Ectodermal cell (in vitro differentiated cells): Measurements from ENCODE around the gene NHSL2.

Source experiments
- H3K27ac ChIP-seq: 2 replicates; pipeline ENCODE4 v1.7.0; 2013; ENCODE audit warnings: mild to moderate bottlenecking, low read depth, low read length; ENCODE audit not compliant: insufficient read depth, poor library complexity, severe bottlenecking
- H3K27me3 ChIP-seq: 2 replicates; pipeline ENCODE4 v1.7.0; 2013; ENCODE audit warnings: mild to moderate bottlenecking, low read length; ENCODE audit not compliant: insufficient read depth, control insufficient read depth, poor library complexity, severe bottlenecking
- H3K36me3 ChIP-seq: one replicate; pipeline ENCODE4 v1.7.0; 2013; ENCODE audit warnings: low read length; ENCODE audit not compliant: control insufficient read depth, insufficient read depth
- H3K4me1 ChIP-seq: one replicate; pipeline ENCODE4 v1.7.0; 2013; ENCODE audit warnings: low read length; ENCODE audit not compliant: control insufficient read depth, insufficient read depth
- H3K4me3 ChIP-seq: 2 replicates; pipeline ENCODE4 v1.7.0; 2013; ENCODE audit warnings: low read depth, low read length, control low read depth; ENCODE audit not compliant: insufficient read depth
- H3K9me3 ChIP-seq: 2 replicates; pipeline ENCODE4 v1.7.0; 2013; ENCODE audit warnings: mild to moderate bottlenecking, low read length, moderate library complexity; ENCODE audit not compliant: control insufficient read depth
- WGBS, 2 experiments: methylation state at CpG; one replicate each; pipeline ENCODE4 v1.1.7; 2013; ENCODE audit warnings: missing lambda C conversion rate in 2 of 2; 5-methylcytosine and 5-hydroxymethylcytosine counted together

The NHSL2 gene

GRCh38 chrX:72081605-72082320 is 171.1 kb downstream of the NHSL2 start:
- no peaks in the 10 kb centered on the region for H3K36me3 ChIP-seq
- no peaks in the 10 kb centered on the region for H3K4me1 ChIP-seq
- no peaks in the 10 kb centered on the region for H3K9me3 ChIP-seq
- WGBS, 2 experiments: 82% methylated on average over 12 of the region's 12 CpGs
- H3K4me3 ChIP-seq: no peak overlapping the region
- H3K27ac ChIP-seq: no peak overlapping the region
- no peaks in the 10 kb centered on the region for H3K27me3 ChIP-seq

GRCh38 chrX:72083291-72083690 is 172.6 kb downstream of the NHSL2 start:
- H3K27ac ChIP-seq: no peak overlapping the region
- 93 to 94% methylated on average over 2 of the region's 2 CpGs for WGBS, 2 experiments
- no peaks in the 10 kb centered on the region for H3K36me3 ChIP-seq
- no peaks in the 10 kb centered on the region for H3K9me3 ChIP-seq
- no peaks in the 10 kb centered on the region for H3K4me1 ChIP-seq
- H3K4me3 ChIP-seq: no peak overlapping the region
- H3K27me3 ChIP-seq: no peaks in the 10 kb centered on the region

DNA sequence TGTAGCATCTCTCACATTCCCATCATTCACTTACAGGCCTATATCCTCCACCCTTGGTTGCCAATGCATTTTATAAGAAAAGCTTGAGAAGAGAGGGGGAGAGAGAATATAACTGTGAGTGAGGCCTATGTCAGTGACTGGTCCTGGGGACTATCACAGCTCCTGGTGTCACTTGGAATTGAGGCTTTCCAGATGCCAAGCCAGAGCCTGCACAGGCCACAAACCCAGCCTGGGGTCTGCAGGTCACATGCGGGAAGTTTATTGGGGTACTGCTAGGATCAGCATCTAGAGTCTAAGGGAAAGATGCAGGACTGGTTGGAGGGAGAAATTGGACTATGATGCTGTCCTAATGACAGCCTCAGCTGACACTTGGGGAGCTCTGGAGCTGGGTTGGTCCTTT is 173.5 kb downstream of the NHSL2 start:
- no peaks in the 10 kb centered on the region for H3K9me3 ChIP-seq
- no peaks in the 10 kb centered on the region for H3K36me3 ChIP-seq
- no peaks in the 10 kb centered on the region for H3K4me1 ChIP-seq
- 100% methylated on average over 1 of the region's 1 CpG for WGBS, 2 experiments
- no peak overlapping the region for H3K27ac ChIP-seq
- no peak overlapping the region for H3K4me3 ChIP-seq
- no peaks in the 10 kb centered on the region for H3K27me3 ChIP-seq

- H3K4me3 ChIP-seq: no peak overlapping the region
- no peaks in the 10 kb centered on the region for H3K36me3 ChIP-seq
- no peak overlapping the region for H3K27ac ChIP-seq
- no peaks in the 10 kb centered on the region for H3K27me3 ChIP-seq
- H3K9me3 ChIP-seq: no peaks in the 10 kb centered on the region
- WGBS, 2 experiments: no CpG with 5 or more reads among the region's 1 CpG
- no peaks in the 10 kb centered on the region for H3K4me1 ChIP-seq
These were observed 176.3 kb downstream of the NHSL2 start for GRCh38 chrX:72086995-72087394.

DNA sequence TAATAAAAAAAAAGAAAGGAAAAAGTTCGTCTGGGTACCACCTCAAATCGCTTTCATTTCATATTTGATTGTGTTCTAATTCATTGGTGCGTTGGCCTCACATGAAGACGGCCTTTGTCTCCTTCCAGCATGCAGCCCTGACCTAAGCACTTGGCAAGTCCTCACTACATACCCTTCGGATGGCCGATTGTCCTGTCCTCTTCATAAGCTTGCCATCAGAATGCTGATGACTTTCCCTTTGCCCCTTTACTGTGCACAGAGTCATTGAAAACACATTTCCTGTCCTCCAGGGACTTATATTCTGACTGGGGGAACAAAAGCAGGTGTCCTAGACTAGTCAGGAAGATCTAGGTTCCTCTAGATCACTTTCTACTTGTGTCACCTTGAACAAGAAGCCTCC is 178.1 kb downstream of the NHSL2 start:
- H3K9me3 ChIP-seq: no peaks in the 10 kb centered on the region
- 95 to 97% methylated on average over 5 to 6 of the region's 6 CpGs for WGBS, 2 experiments
- H3K4me1 ChIP-seq: no peaks in the 10 kb centered on the region
- no peak overlapping the region for H3K27ac ChIP-seq
- no peaks in the 10 kb centered on the region for H3K27me3 ChIP-seq
- no peak overlapping the region for H3K4me3 ChIP-seq
- no peaks in the 10 kb centered on the region for H3K36me3 ChIP-seq

- Histone ChIP-seq H3K4me1 (no peaks in the 10 kb centered on the region), H3K9me3 (no peaks in the 10 kb centered on the region), H3K27ac (no peak overlapping the region), H3K4me3 (no peak overlapping the region), H3K27me3 (no peaks in the 10 kb centered on the region), H3K36me3 (no peaks in the 10 kb centered on the region)
- 91 to 92% methylated on average over 2 of the region's 3 CpGs for WGBS, 2 experiments
These were observed 178.6 kb downstream of the NHSL2 start for GRCh38 chrX:72089254-72089653.

DNA sequence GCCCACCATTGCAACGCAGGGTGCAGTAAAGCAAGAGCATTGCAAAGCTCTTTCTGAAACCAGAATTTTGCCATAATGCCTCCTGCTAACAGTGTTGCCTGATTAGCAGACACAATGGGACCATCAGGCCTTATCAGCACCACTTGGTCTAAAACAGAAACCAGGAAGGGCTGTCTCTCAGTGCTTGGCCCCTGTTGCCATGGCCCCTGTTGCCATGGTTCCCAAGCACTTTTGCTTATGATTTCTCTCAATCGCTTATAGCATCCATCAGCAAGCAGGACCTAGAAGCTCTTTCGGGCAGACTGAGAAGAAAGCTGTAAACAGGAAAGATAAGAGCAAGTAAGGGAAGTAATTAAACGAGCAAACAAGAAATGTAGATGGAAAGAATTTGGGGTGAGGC is 184.2 kb downstream of the NHSL2 start:
- 89% methylated on average over 4 of the region's 4 CpGs for WGBS, 2 experiments
- no peaks in the 10 kb centered on the region for H3K9me3 ChIP-seq
- H3K27ac ChIP-seq: no peak overlapping the region
- H3K36me3 ChIP-seq: no peaks in the 10 kb centered on the region
- no peaks in the 10 kb centered on the region for H3K4me1 ChIP-seq
- no peaks in the 10 kb centered on the region for H3K27me3 ChIP-seq
- no peak overlapping the region for H3K4me3 ChIP-seq

GRCh38 chrX:72095370-72095769 is 184.7 kb downstream of the NHSL2 start:
- Histone ChIP-seq H3K9me3 (no peaks in the 10 kb centered on the region), H3K4me1 (no peaks in the 10 kb centered on the region), H3K27me3 (no peaks in the 10 kb centered on the region), H3K36me3 (no peaks in the 10 kb centered on the region), H3K27ac (no peak overlapping the region), H3K4me3 (no peak overlapping the region)
- WGBS, 2 experiments: 68 to 72% methylated on average over 2 of the region's 2 CpGs

DNA sequence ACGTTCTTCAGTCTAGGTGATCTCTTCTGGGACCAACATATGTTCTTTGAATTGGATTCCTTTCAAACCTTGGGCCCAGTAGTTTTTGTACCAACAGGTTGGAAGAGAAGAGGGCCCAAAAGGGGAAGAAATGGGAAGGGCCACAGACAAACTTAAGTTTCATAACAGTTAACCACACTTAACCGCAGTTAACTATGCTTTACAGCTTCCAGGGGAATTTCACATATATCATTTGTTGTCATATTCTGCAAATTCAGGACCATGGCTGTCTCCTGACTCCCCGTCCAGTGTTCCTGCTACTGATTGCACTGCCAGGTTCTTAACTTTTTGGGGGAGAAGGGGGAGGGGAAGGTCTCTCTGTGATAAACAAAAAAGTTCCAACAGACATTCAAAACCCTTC is 186.5 kb downstream of the NHSL2 start:
- H3K4me1 ChIP-seq: peaks cover 10% of the 10 kb centered on the region
- H3K27me3 ChIP-seq: no peaks in the 10 kb centered on the region
- 94 to 100% methylated on average over 2 of the region's 3 CpGs for WGBS, 2 experiments
- H3K27ac ChIP-seq: no peak overlapping the region
- H3K36me3 ChIP-seq: no peaks in the 10 kb centered on the region
- H3K9me3 ChIP-seq: no peaks in the 10 kb centered on the region
- no peak overlapping the region for H3K4me3 ChIP-seq

DNA sequence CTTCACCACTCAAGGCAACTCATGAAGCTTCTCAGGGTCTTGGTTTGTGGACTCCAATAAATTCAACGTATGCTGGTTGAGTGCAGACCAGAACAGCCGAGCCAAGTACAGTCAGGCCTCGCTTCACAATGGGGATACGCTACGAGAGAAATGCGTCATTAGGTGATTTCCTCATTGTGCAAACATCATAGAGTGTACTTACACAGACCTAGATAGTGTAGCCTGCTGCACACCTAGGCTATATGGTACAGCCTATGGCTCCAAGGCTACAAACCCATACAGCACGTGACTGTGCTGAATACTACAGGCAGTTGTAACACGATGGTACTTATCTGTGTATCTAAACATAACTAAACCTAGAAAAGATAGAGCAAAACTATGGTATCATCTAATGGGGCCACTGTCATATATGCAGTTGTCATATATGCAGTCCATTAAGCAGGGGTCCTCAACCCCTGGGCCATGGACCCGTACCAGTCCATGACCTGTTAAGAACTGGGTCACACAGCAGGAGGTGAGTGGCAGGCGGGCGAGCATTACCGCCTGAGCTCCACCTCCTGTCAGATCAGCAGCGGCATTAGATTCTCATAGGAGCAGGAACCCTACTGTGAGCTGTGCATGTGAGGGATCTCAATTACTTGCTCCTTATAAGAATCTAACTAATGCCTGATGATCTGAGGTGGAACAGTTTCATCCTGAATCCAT is 189.6 kb downstream of the NHSL2 start:
- H3K9me3 ChIP-seq: no peaks in the 10 kb centered on the region
- H3K27me3 ChIP-seq: no peaks in the 10 kb centered on the region
- no peaks in the 10 kb centered on the region for H3K36me3 ChIP-seq
- 73 to 77% methylated on average over 11 to 13 of the region's 13 CpGs for WGBS, 2 experiments
- H3K4me3 ChIP-seq: no peak overlapping the region
- peaks cover 12% of the 10 kb centered on the region for H3K4me1 ChIP-seq
- no peak overlapping the region for H3K27ac ChIP-seq
